Keratinocyte (primary cell): ENCODE measurements around the gene STUB1.
"Not testable (repeated sequence)": the region's sequence is repeated elsewhere in the genome, so short reads cannot be mapped to it uniquely, and the experiment has no call there.

Source experiments
- EZH2 ChIP-seq: IDR thresholded peaks from one replicate; pipeline ENCODE4 v1.6.1; 2012; ENCODE audit warnings: inconsistent platforms, mild to moderate bottlenecking, low read length, moderate library complexity
- TF ChIP-seq, protein P1 (sequence below), 3 experiments: IDR thresholded peaks in 1 of 3; conservative IDR thresholded peaks in 1 of 3; optimal IDR thresholded peaks in 1 of 3; 2 replicates in 2 of 3; 3 replicates in 1 of 3; pipeline versions ENCODE3 to v1.5.1; 2011; ENCODE audit warnings: low read length in 3 of 3, mild to moderate bottlenecking in 3 of 3, moderate library complexity in 2 of 3, control low read depth in 1 of 3, inconsistent platforms in 1 of 3; ENCODE audit not compliant: insufficient read depth in 2 of 3; ENCODE audit errors: extremely low read depth in 1 of 3

DNA sequence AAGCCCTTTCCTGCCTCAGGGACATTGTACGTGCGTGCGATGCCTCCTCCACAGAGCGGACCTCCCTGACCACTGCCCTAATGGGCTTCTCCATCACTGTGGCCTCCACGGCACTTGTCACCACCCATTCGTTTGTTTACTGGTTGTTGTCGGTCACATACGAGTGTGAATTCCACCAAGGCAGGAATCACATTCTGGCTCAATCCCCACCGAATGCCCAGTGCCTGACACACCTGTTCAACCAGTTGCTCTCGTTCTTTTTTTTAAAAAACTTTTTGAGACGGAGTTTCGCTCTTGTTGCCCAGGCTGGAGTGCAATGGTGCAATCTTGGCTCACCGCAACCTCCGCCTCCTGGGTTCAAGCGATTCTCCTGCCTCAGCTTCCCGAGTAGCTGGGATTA lies 11.0 kb downstream of the STUB1 start:
- TF ChIP-seq, protein P1, sequence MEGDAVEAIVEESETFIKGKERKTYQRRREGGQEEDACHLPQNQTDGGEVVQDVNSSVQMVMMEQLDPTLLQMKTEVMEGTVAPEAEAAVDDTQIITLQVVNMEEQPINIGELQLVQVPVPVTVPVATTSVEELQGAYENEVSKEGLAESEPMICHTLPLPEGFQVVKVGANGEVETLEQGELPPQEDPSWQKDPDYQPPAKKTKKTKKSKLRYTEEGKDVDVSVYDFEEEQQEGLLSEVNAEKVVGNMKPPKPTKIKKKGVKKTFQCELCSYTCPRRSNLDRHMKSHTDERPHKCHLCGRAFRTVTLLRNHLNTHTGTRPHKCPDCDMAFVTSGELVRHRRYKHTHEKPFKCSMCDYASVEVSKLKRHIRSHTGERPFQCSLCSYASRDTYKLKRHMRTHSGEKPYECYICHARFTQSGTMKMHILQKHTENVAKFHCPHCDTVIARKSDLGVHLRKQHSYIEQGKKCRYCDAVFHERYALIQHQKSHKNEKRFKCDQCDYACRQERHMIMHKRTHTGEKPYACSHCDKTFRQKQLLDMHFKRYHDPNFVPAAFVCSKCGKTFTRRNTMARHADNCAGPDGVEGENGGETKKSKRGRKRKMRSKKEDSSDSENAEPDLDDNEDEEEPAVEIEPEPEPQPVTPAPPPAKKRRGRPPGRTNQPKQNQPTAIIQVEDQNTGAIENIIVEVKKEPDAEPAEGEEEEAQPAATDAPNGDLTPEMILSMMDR (optimal IDR thresholded peaks at IDR 0.05 in 1 of 3, IDR thresholded peaks at IDR 0.05 in 1 of 3, conservative IDR thresholded peaks at IDR 0.05 in 1 of 3; ENCODE audit: extremely low read depth in 1 of 3, insufficient read depth in 2 of 3, low read length in 3 of 3): not testable (repeated sequence)
- not testable (repeated sequence) for TF ChIP-seq EZH2
